ENCODE results near the gene OPALIN. TPM values are rescaled to one million over a fixed set of nuclear protein-coding genes. Genes with fewer than 3 reads are reported as not detected.

OPALIN gene
- total and polyA plus RNA-seq, 2 donors (not counting 1 experiment from before 2014, with no cell fraction given) = not detected

- no peak overlapping the region for H3K9ac ChIP-seq (ENCODE audit: low read length)
- no peaks in the 10 kb centered on the region for H4K20me1 ChIP-seq (ENCODE audit: control insufficient read depth, insufficient read depth, low read length, poor library complexity, severe bottlenecking)
- WGBS (ENCODE audit: insufficient coverage) = no CpG with 5 or more reads among the region's 4 CpGs
- no peaks in the 10 kb centered on the region for H3K36me3 ChIP-seq (replicated peaks in 1 of 2; ENCODE audit: control extremely low read depth in 1 of 2, control insufficient read depth in 1 of 2, extremely low read depth in 1 of 2, insufficient read depth in 2 of 2, low read length in 1 of 2)
- ChIA-PET CTCF (interaction anchor here (0.6 to 4.6 kb wide), 10 partner anchors 17 to 300 kb away, joined by 3 to 47 read pairs (median 4); no protein-coding TSS in a partner anchor), POLR2A (no interaction called here)
- H3K79me2 ChIP-seq (ENCODE audit: control insufficient read depth, insufficient read depth, low read length) = no peaks in the 10 kb centered on the region
- H2AFZ ChIP-seq (ENCODE audit: insufficient read depth, low read depth, low read length, poor library complexity, severe bottlenecking) = no peak overlapping the region
- H3K27me3 Mint-ChIP-seq = peaks cover 27% of the 10 kb centered on the region
- intact Hi-C loops (cut with micrococcal nuclease) = loop anchor here (5.0 kb wide), 1 partner anchor 300 kb away; no protein-coding TSS in a partner anchor
- H3K4me1 ChIP-seq (ENCODE audit: control insufficient read depth in 2 of 2, insufficient read depth in 2 of 2, low read length in 2 of 2) = no peaks in the 10 kb centered on the region
- DNase-seq (no peak), ATAC-seq (ENCODE audit: low read depth) (no peak)
- no peak overlapping the region for H3K4me3 ChIP-seq (ENCODE audit: control extremely low read depth in 1 of 5, extremely low read depth in 1 of 5, insufficient read depth in 1 of 5, low read depth in 2 of 5, low read length in 4 of 5)
- H3K4me2 ChIP-seq (replicated peaks; ENCODE audit: low read depth, low read length, poor library complexity, severe bottlenecking) = no peak overlapping the region
- no peak overlapping the region for H3K4me3 Mint-ChIP-seq
- H3K9me3 Mint-ChIP-seq (ENCODE audit: insufficient read depth) = no peaks in the 10 kb centered on the region
- peaks cover 0 to 5% (median 0%) of the 10 kb centered on the region in 4 experiments for H3K27me3 ChIP-seq (replicated peaks in 1 of 4; ENCODE audit: control extremely low read depth in 1 of 4, control insufficient read depth in 3 of 4, insufficient read depth in 4 of 4, low read length in 3 of 4)
- H3K27ac ChIP-seq (ENCODE audit: low read length in 2 of 2) = no peak overlapping the region
- H3K4me1 Mint-ChIP-seq = no peaks in the 10 kb centered on the region
- TF ChIP-seq CTCF (IDR thresholded peaks at IDR 0.05) (no peak), EZH2 (IDR thresholded peaks at IDR 0.05; ENCODE audit: borderline replicate concordance, insufficient read depth, low read depth, low read length, poor library complexity, severe bottlenecking) (no peak)
- no peak overlapping the region for H3K27ac Mint-ChIP-seq
- no peaks in the 10 kb centered on the region for H3K9me3 ChIP-seq (ENCODE audit: control extremely low read depth in 1 of 3, control insufficient read depth in 2 of 3, insufficient read depth in 1 of 3, low read length in 2 of 3)
These were observed 41.6 kb downstream of the OPALIN start for GRCh38 chr10:96317067-96317833.

DNA sequence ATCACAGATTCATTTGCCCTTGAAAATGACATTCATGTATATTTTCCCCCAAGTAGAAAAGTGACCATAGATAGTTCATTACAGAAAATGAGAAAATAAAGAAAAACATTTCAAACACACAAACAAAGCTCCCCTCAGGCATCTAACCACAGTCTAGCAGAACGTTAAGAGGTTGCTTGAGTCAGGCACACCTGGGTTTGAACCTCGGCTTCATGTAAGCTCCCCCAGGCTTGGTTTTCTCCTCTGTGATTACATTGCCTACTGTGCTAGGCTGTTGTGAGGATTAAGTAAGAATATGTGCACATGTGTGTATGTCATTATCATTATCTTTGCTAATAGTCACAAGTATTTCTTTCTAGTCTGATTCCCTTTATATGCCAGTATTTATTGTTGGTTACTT lies 45.5 kb downstream of the OPALIN start:
- Histone ChIP-seq H3K9me3 (ENCODE audit: control extremely low read depth in 1 of 3, control insufficient read depth in 2 of 3, insufficient read depth in 1 of 3, low read length in 2 of 3) (no peaks in the 10 kb centered on the region), H3K4me3 (ENCODE audit: control extremely low read depth in 1 of 5, extremely low read depth in 1 of 5, insufficient read depth in 1 of 5, low read depth in 2 of 5, low read length in 4 of 5) (no peak overlapping the region), H3K27me3 (replicated peaks in 1 of 4; ENCODE audit: control extremely low read depth in 1 of 4, control insufficient read depth in 3 of 4, insufficient read depth in 4 of 4, low read length in 3 of 4) (no peaks in the 10 kb centered on the region), H2AFZ (ENCODE audit: insufficient read depth, low read depth, low read length, poor library complexity, severe bottlenecking) (no peak overlapping the region), H3K9ac (ENCODE audit: low read length) (no peak overlapping the region), H3K79me2 (ENCODE audit: control insufficient read depth, insufficient read depth, low read length) (no peaks in the 10 kb centered on the region), H3K36me3 (replicated peaks in 1 of 2; ENCODE audit: control extremely low read depth in 1 of 2, control insufficient read depth in 1 of 2, extremely low read depth in 1 of 2, insufficient read depth in 2 of 2, low read length in 1 of 2) (no peaks in the 10 kb centered on the region), H3K4me1 (ENCODE audit: control insufficient read depth in 2 of 2, insufficient read depth in 2 of 2, low read length in 2 of 2) (no peaks in the 10 kb centered on the region), H3K4me2 (replicated peaks; ENCODE audit: low read depth, low read length, poor library complexity, severe bottlenecking) (no peak overlapping the region), H4K20me1 (ENCODE audit: control insufficient read depth, insufficient read depth, low read length, poor library complexity, severe bottlenecking) (no peaks in the 10 kb centered on the region), H3K27ac (ENCODE audit: low read length in 2 of 2) (no peak overlapping the region)
- Mint-ChIP-seq H3K9me3 (ENCODE audit: insufficient read depth) (no peaks in the 10 kb centered on the region), H3K27me3 (peaks cover 14% of the 10 kb centered on the region), H3K4me1 (no peaks in the 10 kb centered on the region), H3K27ac (no peak overlapping the region), H3K4me3 (no peak overlapping the region)
- POLR2A ChIA-PET = no interaction called here
- WGBS (ENCODE audit: insufficient coverage) = 17% methylated on average over 1 of the region's 2 CpGs
- no peak for ATAC-seq (ENCODE audit: low read depth)
- DNase-seq = no peak
- CTCF ChIA-PET = interaction anchor here (1.0 to 1.3 kb wide), 3 partner anchors 11 to 84 kb away, joined by 3 to 5 read pairs (median 4); no protein-coding TSS in a partner anchor
- TF ChIP-seq EZH2 (IDR thresholded peaks at IDR 0.05; ENCODE audit: borderline replicate concordance, insufficient read depth, low read depth, low read length, poor library complexity, severe bottlenecking) (no peak), CTCF (IDR thresholded peaks at IDR 0.05) (no peak)
- intact Hi-C loops (cut with micrococcal nuclease) = no loop called here
